Gastrocnemius medialis (tissue), 4 donors: ENCODE results near the gene FARS2. TPM values are rescaled to one million over a fixed set of nuclear protein-coding genes. Genes with fewer than 3 reads are reported as not detected.

Source experiments
- ATAC-seq, 2 donors: fragments of 150-250 bp; one replicate each; pipeline ENCODE4 v1.9.1; 2016
- DNase-seq, 2 donors: peaks; one replicate each; pipeline ENCODE4 v3.0.0-alpha.2; 2019
- H3K27ac ChIP-seq, 4 donors: fragments of 200-600 bp; sonication (generic); 1 replicate in 1 of 4; 2 replicates in 3 of 4; pipeline ENCODE4 v1.5.1; 2016 to 2018; ENCODE audit warnings: mild to moderate bottlenecking in 2 of 4, moderate library complexity in 1 of 4
- H3K27me3 ChIP-seq, 3 donors: fragments of 200-600 bp; sonication (generic) in 2 of 3; 1 replicate in 1 of 3; 2 replicates in 2 of 3; pipeline versions ENCODE4 v1.5.1 to v1.6.0; 2016 to 2019; ENCODE audit warnings: mild to moderate bottlenecking in 1 of 3, moderate library complexity in 1 of 3
- H3K36me3 ChIP-seq, 2 donors: fragments of 200-600 bp; sonication (generic) in 1 of 2; one replicate each; pipeline ENCODE4 v1.5.1; 2017 to 2018
- H3K4me1 ChIP-seq, 2 donors: fragments of 200-600 bp; sonication (generic) in 1 of 2; one replicate each; pipeline ENCODE4 v1.5.1; 2016 to 2017; ENCODE audit warnings: mild to moderate bottlenecking in 2 of 2
- H3K4me3 ChIP-seq, 4 donors: fragments of 200-600 bp; sonication (generic) in 3 of 4; 1 replicate in 1 of 4; 2 replicates in 3 of 4; pipeline ENCODE4 v1.5.1; 2016 to 2019; ENCODE audit warnings: mild to moderate bottlenecking in 2 of 4
- H3K9me3 ChIP-seq, 3 donors: fragments of 200-600 bp; sonication (generic) in 2 of 3; 1 replicate in 1 of 3; 2 replicates in 2 of 3; pipeline ENCODE4 v1.5.1; 2016 to 2019
- CTCF ChIP-seq, 5 experiments: fragments of 450-650 bp in 3 of 5; fragments of 200-600 bp in 2 of 5; sonication (generic) in 2 of 5; IDR thresholded peaks in 4 of 5; conservative IDR thresholded peaks in 1 of 5; 1 replicate in 4 of 5; 2 replicates in 1 of 5; pipeline ENCODE4 v1.5.1; 2016 to 2019; ENCODE audit warnings: antibody characterized with exemption in 5 of 5, mild to moderate bottlenecking in 3 of 5, moderate library complexity in 3 of 5
- POLR2A ChIP-seq, 2 donors: fragments of 450-650 bp; IDR thresholded peaks; one replicate each; pipeline ENCODE4 v1.6.1; 2017; ENCODE audit warnings: antibody characterized with exemption in 2 of 2, mild to moderate bottlenecking in 2 of 2, moderate library complexity in 2 of 2
- in situ Hi-C, 4 donors: fragments of 200-750 bp; cut with MboI; loops; one replicate each; pipeline versions ENCODE4 v1.15.0 to v1.8.0; 2017; ENCODE audit warnings: low sequenced_read_pairs in 4 of 4
- intact Hi-C: fragments of 100-400 bp; cut with DNase I; formaldehyde crosslinking; loops from one replicate; pipeline ENCODE4 v1.15.1; 2023; ENCODE audit warnings: low total_unique reads
- total RNA-seq, 4 donors: library from RNA; depleted of rRNA; stranded (reverse); fragments of >200 nt; gene quantifications; one replicate each; pipeline versions ENCODE4 v1.1.0 to v1.2.3, GENCODE V29; 2016

Gene FARS2
- total RNA-seq, 4 donors from 2014 or later, result 13.6 to 24.0 (median 15.8) TPM

GRCh38 chr6:5749651-5750215, 488.4 kb downstream of the FARS2 start:
- intact Hi-C loops (loop anchor here (5.0 to 10.0 kb wide), 2 partner anchors 77 to 255 kb away; partner anchors contain the start of gene NRN1), in situ Hi-C loops (no loop called here)
- no peak overlapping the region for H3K27ac ChIP-seq
- peaks cover 50 to 57% of the 10 kb centered on the region in 2 donors for H3K4me1 ChIP-seq
- ATAC-seq (no peak), DNase-seq (no peak)
- no peaks in the 10 kb centered on the region for H3K9me3 ChIP-seq
- no peak overlapping the region for H3K4me3 ChIP-seq
- H3K27me3 ChIP-seq, result no peaks in the 10 kb centered on the region
- TF ChIP-seq POLR2A (IDR thresholded peaks at IDR 0.05), result no peak
- no peak for TF ChIP-seq CTCF (IDR thresholded peaks at IDR 0.05 in 4 of 5, conservative IDR thresholded peaks at IDR 0.05 in 1 of 5)
- H3K36me3 ChIP-seq, result no peaks in the 10 kb centered on the region

GRCh38 chr6:5751525-5752390, 490.4 kb downstream of the FARS2 start:
- in situ Hi-C loops, result no loop called here
- Histone ChIP-seq H3K9me3 (no peaks in the 10 kb centered on the region), H3K27me3 (no peaks in the 10 kb centered on the region), H3K36me3 (no peaks in the 10 kb centered on the region), H3K4me1 (peaks cover 54 to 60% of the 10 kb centered on the region in 2 donors), H3K4me3 (no peak overlapping the region), H3K27ac (peak overlapping the region; percentile 80 to 94 (median 86))
- TF ChIP-seq POLR2A (IDR thresholded peaks at IDR 0.05) (no peak), CTCF (IDR thresholded peaks at IDR 0.05 in 4 of 5, conservative IDR thresholded peaks at IDR 0.05 in 1 of 5) (no peak)
- intact Hi-C loops, result loop anchor here (5.0 kb wide), 1 partner anchor 79 kb away; no protein-coding TSS in a partner anchor
- ATAC-seq, result peak; percentile 13 to 27
- DNase-seq, result no peak

GRCh38 chr6:5752391-5752680, 491.0 kb downstream of the FARS2 start:
- Histone ChIP-seq H3K27ac (peak overlapping the region; percentile 80 to 94 (median 86)), H3K9me3 (no peaks in the 10 kb centered on the region), H3K4me3 (no peak overlapping the region), H3K36me3 (no peaks in the 10 kb centered on the region), H3K4me1 (peaks cover 54 to 61% of the 10 kb centered on the region in 2 donors), H3K27me3 (no peaks in the 10 kb centered on the region)
- TF ChIP-seq POLR2A (IDR thresholded peaks at IDR 0.05) (no peak), CTCF (IDR thresholded peaks at IDR 0.05 in 4 of 5, conservative IDR thresholded peaks at IDR 0.05 in 1 of 5) (no peak)
- in situ Hi-C loops (no loop called here), intact Hi-C loops (loop anchor here (5.0 kb wide), 1 partner anchor 80 kb away; no protein-coding TSS in a partner anchor)
- DNase-seq, result peak; percentile 57 to 61
- peak; percentile 75 to 86 for ATAC-seq

GRCh38 chr6:5753209-5753608, 491.9 kb downstream of the FARS2 start:
- no peaks in the 10 kb centered on the region for H3K9me3 ChIP-seq
- in situ Hi-C loops (no loop called here), intact Hi-C loops (loop anchor here (5.0 kb wide), 1 partner anchor 81 kb away; no protein-coding TSS in a partner anchor)
- peak overlapping the region; percentile 80 to 94 (median 86) for H3K27ac ChIP-seq
- peaks cover 55 to 63% of the 10 kb centered on the region in 2 donors for H3K4me1 ChIP-seq
- ATAC-seq, result peak; percentile 46 to 58
- TF ChIP-seq POLR2A (IDR thresholded peaks at IDR 0.05), result no peak
- TF ChIP-seq CTCF (IDR thresholded peaks at IDR 0.05 in 4 of 5, conservative IDR thresholded peaks at IDR 0.05 in 1 of 5), result no peak
- no peaks in the 10 kb centered on the region for H3K36me3 ChIP-seq
- H3K27me3 ChIP-seq, result no peaks in the 10 kb centered on the region
- H3K4me3 ChIP-seq, result no peak overlapping the region
- peak; percentile 43 for DNase-seq
